PC-9 (cell line): Measurements from ENCODE around the gene XRCC5. TPM values are rescaled to one million over a fixed set of nuclear protein-coding genes. Genes with fewer than 3 reads are reported as not detected.

Source experiments
- BruUV-seq: library from RNA; stranded (reverse); fragments of 400-500 nt; replicated peaks from 2 replicates; lab custom pipeline; 2021; lab: Mats Ljungman, UMichigan
- CTCF ChIA-PET: fragments of 300-600 bp; sonication (Branson Sonifier 250); formaldehyde crosslinking; loops from one replicate; lab custom pipeline; 2022; ENCODE audit warnings: antibody characterized with exemption; lab: Charles Lee
- POLR2A ChIA-PET: fragments of 300-600 bp; sonication (Branson Sonifier 250); formaldehyde crosslinking; loops from one replicate; lab custom pipeline; 2022; ENCODE audit warnings: antibody characterized with exemption; ENCODE audit not compliant: unreplicated experiment; lab: Charles Lee
- DNase-seq, 2 experiments: peaks; one replicate each; pipeline versions ENCODE4 v3.0.0 to v3.0.0-alpha.2; 2015 to 2022; ENCODE audit warnings: mixed read lengths in 1 of 2
- H2AFZ ChIP-seq: fragments of 200-600 bp; sonication (generic); 2 replicates; pipeline ENCODE4 v1.8.1; 2017; ENCODE audit warnings: antibody characterized with exemption
- H3F3A ChIP-seq: fragments of 200-600 bp; sonication (generic); 2 replicates; pipeline ENCODE4 v1.8.1; 2017; ENCODE audit warnings: antibody characterized with exemption, mild to moderate bottlenecking, low read depth; ENCODE audit not compliant: insufficient read depth
- H3K27ac ChIP-seq: fragments of 200-600 bp; sonication (generic); 2 replicates; pipeline ENCODE4 v1.6.1; 2016; ENCODE audit warnings: mixed run types
- H3K27me3 ChIP-seq: fragments of 200-600 bp; sonication (generic); 2 replicates; pipeline ENCODE4 v1.6.1; 2016; ENCODE audit warnings: low read depth, mixed run types; ENCODE audit not compliant: insufficient read depth
- H3K36me3 ChIP-seq: fragments of 200-600 bp; sonication (generic); 2 replicates; pipeline ENCODE4 v1.6.1; 2016; ENCODE audit warnings: low read depth, mixed run types
- H3K4me1 ChIP-seq: fragments of 200-600 bp; sonication (generic); replicated peaks from 2 replicates; pipeline ENCODE4 v1.6.1; 2016; ENCODE audit warnings: mixed run types; ENCODE audit not compliant: insufficient read depth
- H3K4me2 ChIP-seq: fragments of 200-600 bp; sonication (generic); 2 replicates; pipeline ENCODE4 v1.6.1; 2017; ENCODE audit warnings: mixed run types
- H3K4me3 ChIP-seq: fragments of 200-600 bp; sonication (generic); 2 replicates; pipeline ENCODE4 v1.6.1; 2016; ENCODE audit warnings: mixed run types
- H3K79me2 ChIP-seq: fragments of 200-600 bp; sonication (generic); 2 replicates; pipeline ENCODE4 v1.6.1; 2017; ENCODE audit warnings: low read depth, mixed run types
- H3K9me2 ChIP-seq: fragments of 200-600 bp; sonication (generic); 2 replicates; pipeline ENCODE4 v1.8.1; 2017; ENCODE audit warnings: mild to moderate bottlenecking; ENCODE audit not compliant: insufficient read depth
- H3K9me3 ChIP-seq: fragments of 200-600 bp; sonication (generic); 2 replicates; pipeline ENCODE4 v1.8.1; 2016; ENCODE audit warnings: low read depth; ENCODE audit not compliant: insufficient read depth
- H4K20me1 ChIP-seq: fragments of 200-600 bp; sonication (generic); 2 replicates; pipeline ENCODE4 v1.8.1; 2017; ENCODE audit not compliant: insufficient read depth
- CTCF ChIP-seq: fragments of 200-600 bp; sonication (generic); conservative IDR thresholded peaks from 2 replicates; pipeline ENCODE4 v1.6.1; 2017; ENCODE audit warnings: mixed run types, antibody characterized with exemption, mild to moderate bottlenecking, moderate library complexity
- EZH2 ChIP-seq: fragments of 200-600 bp; sonication (generic); IDR thresholded peaks from 2 replicates; pipeline ENCODE4 v1.8.0; 2017; ENCODE audit warnings: antibody characterized with exemption, low read depth
- intact Hi-C: fragments of 100-400 bp; cut with micrococcal nuclease; formaldehyde crosslinking; loops from one replicate; pipeline ENCODE4 v1.10.0; 2022; ENCODE audit not compliant: unreplicated experiment
- total RNA-seq: library from RNA; stranded (reverse); gene quantifications from 2 replicates; pipeline ENCODE4 v1.2.3, GENCODE V29; 2021

The XRCC5 gene
- total RNA-seq, 1 experiment from 2014 or later: 275 TPM

DNA sequence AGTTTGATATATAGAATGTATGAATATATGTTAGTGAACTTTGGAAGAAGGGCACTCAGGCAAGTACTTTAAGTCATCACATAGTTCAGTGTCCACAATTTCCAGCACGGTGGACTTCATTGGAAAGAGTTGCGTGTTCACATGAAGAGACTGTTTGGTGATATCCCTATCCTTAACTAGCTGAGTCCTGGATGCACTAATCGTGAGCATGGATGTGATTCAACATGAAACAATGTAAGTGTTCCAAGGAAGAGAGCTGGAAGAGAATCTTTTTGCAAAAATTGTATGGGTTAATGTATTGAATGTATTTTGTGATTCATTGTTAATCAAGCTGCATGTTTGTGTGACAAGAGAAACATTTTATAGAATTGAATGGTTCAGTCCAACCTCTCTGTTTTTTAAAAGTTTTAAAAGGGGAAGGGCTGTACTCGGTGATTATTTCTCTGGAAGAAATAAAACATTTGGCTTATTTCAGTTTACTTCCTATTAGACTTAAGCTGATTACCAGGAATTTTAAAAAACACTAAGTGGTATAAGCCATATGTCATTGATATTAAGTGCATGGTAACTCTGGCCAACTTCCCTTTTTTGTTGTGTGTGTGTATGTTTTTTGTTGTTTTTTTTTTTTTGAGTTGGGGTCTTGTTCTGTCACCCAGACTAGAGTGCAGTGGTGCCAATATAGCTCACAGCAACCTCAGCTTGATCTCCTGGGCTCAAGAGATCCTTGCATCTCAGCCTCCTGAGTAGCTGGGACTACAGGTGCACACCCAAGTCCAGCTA is 8.6 kb downstream of the XRCC5 start:
- no peak for DNase-seq
- Histone ChIP-seq H2AFZ (no peak overlapping the region), H3K27me3 (no peaks in the 10 kb centered on the region), H3F3A (peaks cover 23% of the 10 kb centered on the region), H3K36me3 (peaks cover 75% of the 10 kb centered on the region), H3K9me3 (no peaks in the 10 kb centered on the region), H3K27ac (no peak overlapping the region), H3K9me2 (no peaks in the 10 kb centered on the region), H3K4me2 (no peak overlapping the region), H3K4me1 (peaks cover 8% of the 10 kb centered on the region; the same call in 1 of the 2 replicates), H3K4me3 (no peak overlapping the region), H4K20me1 (peaks cover 13% of the 10 kb centered on the region; the same call in 1 of the 2 replicates), H3K79me2 (peaks cover 60% of the 10 kb centered on the region)
- CTCF ChIA-PET: no interaction called here
- BruUV-seq: no TSS peak
- TF ChIP-seq CTCF (no peak), EZH2 (no peak)
- intact Hi-C loops: loop anchor here (5.0 kb wide), 1 partner anchor 40 kb away; no protein-coding TSS in a partner anchor
- POLR2A ChIA-PET: interaction anchor here (0.6 kb wide), 1 partner anchor 423 kb away, joined by 4 read pairs; no protein-coding TSS in a partner anchor

DNA sequence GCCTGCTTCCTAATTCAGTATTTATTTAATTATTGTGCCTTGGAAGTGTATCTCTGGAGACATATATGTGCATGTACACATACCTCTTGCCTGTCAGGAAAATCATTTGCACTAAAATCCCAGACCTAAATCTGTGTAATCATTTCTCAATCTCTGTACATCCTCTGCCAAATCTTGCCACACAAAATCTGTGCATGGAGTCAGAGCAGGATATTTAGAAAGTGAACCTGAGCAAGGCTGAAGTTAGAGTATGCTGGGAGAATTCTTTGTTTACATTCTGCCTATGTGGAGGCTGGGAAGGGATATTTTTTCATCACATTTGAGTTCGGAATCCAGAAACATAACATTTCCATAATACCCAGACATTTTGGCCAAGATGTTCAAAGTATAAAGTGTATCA is 9.3 kb downstream of the XRCC5 start:
- intact Hi-C loops: loop anchor here (5.0 kb wide), 1 partner anchor 39 kb away; no protein-coding TSS in a partner anchor
- ChIA-PET CTCF (no interaction called here), POLR2A (interaction anchor here (0.6 kb wide), 1 partner anchor 423 kb away, joined by 4 read pairs; no protein-coding TSS in a partner anchor)
- Histone ChIP-seq H3K27ac (no peak overlapping the region), H3K79me2 (peaks cover 56% of the 10 kb centered on the region), H4K20me1 (peaks cover 16% of the 10 kb centered on the region; the same call in 1 of the 2 replicates), H3K4me3 (no peak overlapping the region), H3K9me2 (no peaks in the 10 kb centered on the region), H3K27me3 (no peaks in the 10 kb centered on the region), H3K36me3 (peaks cover 76% of the 10 kb centered on the region), H3F3A (peaks cover 16% of the 10 kb centered on the region), H3K4me1 (peaks cover 8% of the 10 kb centered on the region; the same call in 1 of the 2 replicates), H3K9me3 (no peaks in the 10 kb centered on the region), H3K4me2 (no peak overlapping the region), H2AFZ (no peak overlapping the region)
- TF ChIP-seq EZH2 (no peak), CTCF (no peak)
- BruUV-seq: no TSS peak
- DNase-seq: no peak

GRCh38 chr2:216119146-216119545 is 10.0 kb downstream of the XRCC5 start:
- intact Hi-C loops: loop anchor here (5.0 kb wide), 1 partner anchor 38 kb away; no protein-coding TSS in a partner anchor
- Histone ChIP-seq H4K20me1 (peaks cover 20% of the 10 kb centered on the region), H3K9me3 (no peaks in the 10 kb centered on the region), H3K4me3 (no peak overlapping the region), H2AFZ (no peak overlapping the region), H3K27ac (no peak overlapping the region), H3K36me3 (peaks cover 77% of the 10 kb centered on the region), H3K9me2 (no peaks in the 10 kb centered on the region), H3F3A (peaks cover 9% of the 10 kb centered on the region), H3K4me1 (peaks cover 8% of the 10 kb centered on the region; the same call in 1 of the 2 replicates), H3K27me3 (no peaks in the 10 kb centered on the region), H3K79me2 (peaks cover 56% of the 10 kb centered on the region), H3K4me2 (no peak overlapping the region)
- TF ChIP-seq EZH2 (no peak), CTCF (no peak)
- no peak for DNase-seq
- ChIA-PET POLR2A (no interaction called here), CTCF (interaction anchor here (0.6 kb wide), 1 partner anchor 10 kb away, joined by 3 read pairs; the partner anchor contains the start of gene XRCC5)
- no TSS peak for BruUV-seq
